Measurements from ENCODE around the gene PDE4D.
A peak's percentile ranks its signal among the peaks of the same experiment; 100 is the strongest.

PDE4D gene

DNA sequence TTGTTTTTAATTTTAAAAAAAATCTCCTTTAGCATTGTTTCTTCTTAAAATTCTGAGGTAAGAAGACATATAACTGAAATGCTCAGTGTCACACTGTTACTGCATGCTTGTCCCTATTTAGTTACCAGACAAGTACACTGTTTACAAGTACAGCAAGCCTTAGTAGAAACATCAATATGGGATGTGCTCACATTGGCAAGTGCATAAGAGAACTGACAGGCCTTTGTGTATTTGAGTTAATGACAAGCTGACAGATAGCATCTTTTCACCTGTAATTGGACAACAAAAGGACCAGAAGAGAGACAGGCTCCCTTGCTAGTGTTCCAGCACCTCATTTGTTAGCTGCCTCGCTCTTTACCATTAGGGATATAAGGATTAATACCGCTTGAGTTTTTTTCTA lies 63.6 kb downstream of the PDE4D start:
- no peaks in the 10 kb centered on the region for H3K36me3 Mint-ChIP-seq
- DNase-seq (ENCODE audit: low spot score in 2 of 2) (no peak), ATAC-seq (no peak)
- H3K4me1 Mint-ChIP-seq: no peaks in the 10 kb centered on the region
- no peak overlapping the region for H3K27ac Mint-ChIP-seq
- H3K4me3 Mint-ChIP-seq: no peak overlapping the region
- H3K9me3 Mint-ChIP-seq: peaks cover 6% of the 10 kb centered on the region

GRCh38 chr5:59829386-59829785 lies 64.1 kb downstream of the PDE4D start:
- no peak overlapping the region for H3K4me3 Mint-ChIP-seq
- H3K4me1 Mint-ChIP-seq: no peaks in the 10 kb centered on the region
- DNase-seq (ENCODE audit: low spot score in 2 of 2) (no peak), ATAC-seq (no peak)
- peaks cover 6% of the 10 kb centered on the region for H3K9me3 Mint-ChIP-seq
- no peaks in the 10 kb centered on the region for H3K36me3 Mint-ChIP-seq
- H3K27ac Mint-ChIP-seq: no peak overlapping the region

- peaks cover 6% of the 10 kb centered on the region for H3K9me3 Mint-ChIP-seq
- no peaks in the 10 kb centered on the region for H3K36me3 Mint-ChIP-seq
- H3K27ac Mint-ChIP-seq: no peak overlapping the region
- DNase-seq (ENCODE audit: low spot score in 2 of 2) (no peak), ATAC-seq (no peak)
- H3K4me1 Mint-ChIP-seq: no peaks in the 10 kb centered on the region
- no peak overlapping the region for H3K4me3 Mint-ChIP-seq
Measured at GRCh38 chr5:59828623-59829022, 64.9 kb downstream of the PDE4D start.

DNA sequence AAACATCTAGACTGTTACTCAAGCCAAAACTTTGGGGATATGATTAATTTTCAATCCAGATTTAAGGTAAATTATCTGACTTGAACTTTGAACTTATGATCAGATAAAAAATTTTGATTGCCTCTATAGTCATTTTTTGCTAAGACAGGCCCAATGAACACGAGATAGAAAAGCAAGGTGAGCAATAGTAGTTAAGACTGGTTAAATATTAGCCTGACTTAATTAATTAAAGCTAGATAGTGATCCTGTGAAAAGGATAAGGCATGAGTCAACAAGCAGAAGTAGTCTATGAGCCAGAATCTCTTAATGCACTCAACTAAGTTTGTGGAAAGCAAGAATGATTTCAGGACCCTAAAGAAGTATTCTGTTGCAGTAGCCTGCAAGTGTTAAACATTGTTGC lies 66.5 kb downstream of the PDE4D start:
- Mint-ChIP-seq H3K36me3 (no peaks in the 10 kb centered on the region), H3K4me1 (no peaks in the 10 kb centered on the region), H3K27ac (no peak overlapping the region), H3K4me3 (no peak overlapping the region), H3K9me3 (no peaks in the 10 kb centered on the region)
- no peak for DNase-seq (ENCODE audit: low spot score in 2 of 2)
- ATAC-seq: no peak

DNA sequence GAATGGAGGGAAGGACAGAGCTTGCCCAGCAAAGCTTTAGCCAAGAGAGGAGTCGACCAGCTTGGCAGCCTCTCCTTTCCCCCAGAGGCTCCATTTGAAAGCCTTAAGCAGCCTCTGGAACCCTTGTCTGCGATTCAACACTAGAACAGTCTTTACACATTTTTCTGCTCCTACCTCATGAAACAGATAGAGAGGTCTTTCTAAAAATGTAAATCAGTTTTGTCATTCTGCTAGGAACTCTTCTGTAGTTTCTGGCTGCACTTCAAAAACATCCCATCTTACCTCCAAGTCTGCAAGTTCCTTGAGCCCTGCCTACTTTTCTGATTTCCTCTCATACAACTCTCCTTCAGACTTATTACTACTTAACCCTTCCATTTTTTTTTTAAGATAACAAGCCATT lies 70.1 kb downstream of the PDE4D start:
- Mint-ChIP-seq H3K4me1 (no peaks in the 10 kb centered on the region), H3K27ac (no peak overlapping the region), H3K36me3 (no peaks in the 10 kb centered on the region), H3K9me3 (no peaks in the 10 kb centered on the region), H3K4me3 (no peak overlapping the region)
- ATAC-seq (no peak), DNase-seq (ENCODE audit: low spot score in 2 of 2) (no peak)

- H3K4me3 Mint-ChIP-seq: no peak overlapping the region
- DNase-seq (ENCODE audit: low spot score in 2 of 2) (no peak), ATAC-seq (no peak)
- H3K9me3 Mint-ChIP-seq: no peaks in the 10 kb centered on the region
- no peaks in the 10 kb centered on the region for H3K36me3 Mint-ChIP-seq
- no peak overlapping the region for H3K27ac Mint-ChIP-seq
- no peaks in the 10 kb centered on the region for H3K4me1 Mint-ChIP-seq
Measured at GRCh38 chr5:59819806-59820205, 73.7 kb downstream of the PDE4D start.

DNA sequence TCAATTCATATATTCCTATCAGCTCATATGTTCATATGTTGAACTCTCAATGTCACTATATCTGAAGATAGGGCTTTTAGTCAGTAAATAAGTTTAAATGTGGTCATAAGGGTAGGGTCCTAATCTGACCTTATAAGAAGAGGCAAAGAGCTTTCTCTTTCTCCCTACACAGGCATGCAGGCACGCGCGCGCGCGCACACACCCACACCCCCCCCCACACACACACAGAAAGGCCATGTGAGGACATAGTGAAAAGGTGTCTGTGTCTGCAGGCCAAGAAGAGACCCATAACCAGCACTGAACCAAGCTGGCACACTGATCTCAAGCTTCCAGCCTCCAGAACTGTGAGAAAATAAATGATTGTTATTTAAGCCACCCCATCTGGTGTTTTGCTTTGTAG lies 76.0 kb downstream of the PDE4D start:
- Mint-ChIP-seq H3K27ac (no peak overlapping the region), H3K4me1 (no peaks in the 10 kb centered on the region), H3K9me3 (no peaks in the 10 kb centered on the region), H3K36me3 (no peaks in the 10 kb centered on the region), H3K4me3 (no peak overlapping the region)
- DNase-seq (ENCODE audit: low spot score in 2 of 2): no peak
- ATAC-seq: no peak

DNA sequence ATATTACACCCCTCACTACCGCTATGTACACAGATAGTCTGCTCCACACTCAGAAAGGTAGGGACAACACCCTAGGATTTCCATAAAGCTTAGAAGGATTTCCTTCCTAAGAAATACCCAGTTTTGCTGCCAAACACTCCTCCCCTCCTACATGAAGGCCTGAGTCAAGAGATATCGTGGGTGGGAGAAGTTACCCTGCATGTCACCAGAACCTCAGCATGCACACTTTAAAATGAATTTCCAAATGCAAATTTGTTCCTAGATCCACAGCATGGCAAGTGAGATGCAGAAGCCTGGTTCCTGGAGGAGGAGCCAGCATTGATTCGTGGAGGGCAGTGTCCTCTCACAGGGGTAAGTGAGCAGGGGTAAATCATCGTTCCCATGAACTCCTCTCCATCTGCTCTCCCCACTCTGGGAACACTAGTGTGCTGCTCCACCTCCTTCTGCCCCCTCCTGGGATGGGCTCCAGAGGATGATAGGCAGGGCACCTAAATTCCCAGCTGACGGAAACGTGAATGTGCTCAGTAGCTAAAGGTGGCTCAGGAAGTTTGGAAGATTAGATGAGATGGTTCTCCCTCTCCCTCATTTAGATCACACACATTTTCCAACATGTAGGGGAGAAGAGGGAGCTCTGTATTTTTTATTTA lies 76.7 kb downstream of the PDE4D start:
- H3K36me3 Mint-ChIP-seq: no peaks in the 10 kb centered on the region
- H3K27ac Mint-ChIP-seq: no peak overlapping the region

GRCh38 chr5:59814537-59814872 lies 79.0 kb downstream of the PDE4D start:
- H3K4me3 Mint-ChIP-seq: no peak overlapping the region
- H3K36me3 Mint-ChIP-seq: no peaks in the 10 kb centered on the region
- no peak for DNase-seq (ENCODE audit: low spot score in 2 of 2)
- H3K27ac Mint-ChIP-seq: no peak overlapping the region
- ATAC-seq: no peak
- no peaks in the 10 kb centered on the region for H3K9me3 Mint-ChIP-seq
- no peaks in the 10 kb centered on the region for H3K4me1 Mint-ChIP-seq

More for the DNA sequence above, 76.7 kb downstream of the PDE4D start:
- Mint-ChIP-seq H3K4me3 (no peak overlapping the region), H3K9me3 (no peaks in the 10 kb centered on the region), H3K4me1 (no peaks in the 10 kb centered on the region)
- ATAC-seq (no peak), DNase-seq (ENCODE audit: low spot score in 2 of 2) (no peak)

DNA sequence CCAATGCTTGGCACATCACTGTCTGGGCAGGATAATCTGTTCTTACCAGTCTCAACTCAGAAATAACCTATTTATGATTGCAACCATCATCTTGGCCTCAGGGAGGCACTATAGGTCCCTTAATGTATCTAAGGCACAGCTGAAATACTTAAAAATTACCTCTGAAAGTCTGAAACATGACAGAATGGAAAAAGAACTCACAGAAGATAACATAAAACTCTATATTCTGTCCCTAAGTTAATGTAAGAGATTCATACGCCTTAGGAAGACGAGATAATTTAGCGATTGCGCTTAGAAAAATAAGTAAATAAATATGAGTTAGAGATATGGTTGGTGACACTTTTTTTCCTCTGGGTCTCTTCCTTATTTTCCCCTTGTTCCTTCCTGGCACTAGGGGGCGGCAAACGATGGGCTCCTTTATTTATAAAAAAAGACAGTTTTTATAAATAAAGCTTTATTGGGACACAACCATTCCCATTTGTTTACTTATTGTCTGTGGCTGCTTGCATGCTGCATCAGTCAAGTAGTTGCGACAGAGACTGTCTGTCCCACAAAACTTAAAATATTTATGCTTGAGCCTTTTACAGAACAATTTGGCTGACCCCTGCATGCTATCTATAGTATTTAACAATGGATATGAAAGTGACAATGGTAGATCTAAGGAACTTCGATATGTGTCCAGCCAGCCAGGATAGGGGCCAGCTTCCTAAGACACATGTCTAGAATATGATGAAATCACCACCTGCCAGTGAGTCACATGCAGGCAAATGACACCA lies 79.6 kb downstream of the PDE4D start:
- no peak overlapping the region for H3K4me3 Mint-ChIP-seq
- DNase-seq (ENCODE audit: low spot score in 2 of 2) (no peak), ATAC-seq (no peak)
- no peaks in the 10 kb centered on the region for H3K9me3 Mint-ChIP-seq
- H3K27ac Mint-ChIP-seq: no peak overlapping the region
- H3K4me1 Mint-ChIP-seq: no peaks in the 10 kb centered on the region
- H3K36me3 Mint-ChIP-seq: no peaks in the 10 kb centered on the region

DNA sequence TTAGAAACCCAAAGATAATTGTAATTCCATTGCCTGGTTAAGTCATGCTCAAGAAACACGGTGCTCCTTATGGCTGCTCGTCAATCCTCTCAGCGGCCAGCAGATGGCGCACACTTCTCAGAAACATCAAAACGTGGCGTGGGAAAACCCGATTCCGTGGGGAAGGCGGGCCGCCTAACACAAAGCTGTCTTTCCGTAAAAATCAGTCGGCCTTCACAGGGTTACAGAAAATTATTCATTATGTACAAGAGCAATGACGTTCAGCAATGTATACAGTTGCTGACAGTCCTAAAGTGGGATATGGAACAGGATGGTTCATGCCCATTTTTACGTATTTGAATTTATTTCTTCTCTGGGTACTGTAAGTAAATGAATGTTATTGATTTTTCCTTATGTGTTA lies 83.5 kb downstream of the PDE4D start:
- H3K4me1 Mint-ChIP-seq: no peaks in the 10 kb centered on the region
- no peak overlapping the region for H3K4me3 Mint-ChIP-seq
- ATAC-seq: peak; percentile 29
- H3K9me3 Mint-ChIP-seq: no peaks in the 10 kb centered on the region
- no peaks in the 10 kb centered on the region for H3K36me3 Mint-ChIP-seq
- DNase-seq (ENCODE audit: low spot score in 2 of 2): peak; percentile 35 to 65
- H3K27ac Mint-ChIP-seq: no peak overlapping the region

DNA sequence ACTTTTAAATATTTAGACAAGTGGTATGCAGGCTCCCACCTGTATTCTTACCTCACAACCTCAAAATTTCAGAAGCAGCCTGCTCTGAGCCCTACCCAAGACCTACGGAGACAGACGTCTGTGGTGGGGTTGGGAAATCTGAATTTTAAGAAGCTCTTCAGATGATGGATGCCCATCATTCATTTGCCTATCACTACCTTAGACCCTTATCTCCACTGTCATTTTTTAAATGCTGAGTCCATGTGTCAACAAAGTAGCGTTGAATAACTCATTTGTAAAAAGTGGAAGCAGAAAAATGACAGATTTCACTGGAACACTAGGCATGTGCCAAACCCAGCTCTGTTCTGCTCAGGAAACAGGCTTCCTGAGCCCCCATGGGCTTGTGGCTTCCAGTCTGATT lies 85.7 kb downstream of the PDE4D start:
- H3K9me3 Mint-ChIP-seq: no peaks in the 10 kb centered on the region
- no peak overlapping the region for H3K4me3 Mint-ChIP-seq
- no peaks in the 10 kb centered on the region for H3K4me1 Mint-ChIP-seq
- H3K36me3 Mint-ChIP-seq: no peaks in the 10 kb centered on the region
- ATAC-seq (no peak), DNase-seq (ENCODE audit: low spot score in 2 of 2) (no peak)
- no peak overlapping the region for H3K27ac Mint-ChIP-seq

- H3K4me1 Mint-ChIP-seq: no peaks in the 10 kb centered on the region
- no peak overlapping the region for H3K4me3 Mint-ChIP-seq
- DNase-seq (ENCODE audit: low spot score in 2 of 2): no peak
- H3K36me3 Mint-ChIP-seq: no peaks in the 10 kb centered on the region
- H3K9me3 Mint-ChIP-seq: no peaks in the 10 kb centered on the region
- peak; percentile 9 for ATAC-seq
- no peak overlapping the region for H3K27ac Mint-ChIP-seq
Measured at GRCh38 chr5:59800347-59800893, 93.1 kb downstream of the PDE4D start.

- H3K36me3 Mint-ChIP-seq: no peaks in the 10 kb centered on the region
- DNase-seq (ENCODE audit: low spot score in 2 of 2) (peak in 1 of 2 donors; percentile 52), ATAC-seq (peak; percentile 65)
- no peak overlapping the region for H3K27ac Mint-ChIP-seq
- H3K9me3 Mint-ChIP-seq: no peaks in the 10 kb centered on the region
- no peak overlapping the region for H3K4me3 Mint-ChIP-seq
- H3K4me1 Mint-ChIP-seq: no peaks in the 10 kb centered on the region
Measured at GRCh38 chr5:59799668-59800346, 93.7 kb downstream of the PDE4D start.

GRCh38 chr5:59798862-59799667 lies 94.5 kb downstream of the PDE4D start:
- Mint-ChIP-seq H3K4me3 (no peak overlapping the region), H3K27ac (no peak overlapping the region), H3K9me3 (no peaks in the 10 kb centered on the region), H3K4me1 (no peaks in the 10 kb centered on the region), H3K36me3 (no peaks in the 10 kb centered on the region)
- ATAC-seq (peak; percentile 64), DNase-seq (ENCODE audit: low spot score in 2 of 2) (no peak)

Measured in stimulated activated effector memory CD8-positive, alpha-beta T cell treated with anti-CD3 and anti-CD28 coated beads, Interleukin-12 subunit alpha, Interleukin-12 subunit beta, amount 100 ng/mL, for 72 hours (primary cell).